ENCODE measurements around the gene HOGA1. TPM values are rescaled to one million over a fixed set of nuclear protein-coding genes. Genes with fewer than 3 reads are reported as not detected.

HOGA1 gene
- total RNA-seq, 1 experiment from 2014 or later: not detected

DNA sequence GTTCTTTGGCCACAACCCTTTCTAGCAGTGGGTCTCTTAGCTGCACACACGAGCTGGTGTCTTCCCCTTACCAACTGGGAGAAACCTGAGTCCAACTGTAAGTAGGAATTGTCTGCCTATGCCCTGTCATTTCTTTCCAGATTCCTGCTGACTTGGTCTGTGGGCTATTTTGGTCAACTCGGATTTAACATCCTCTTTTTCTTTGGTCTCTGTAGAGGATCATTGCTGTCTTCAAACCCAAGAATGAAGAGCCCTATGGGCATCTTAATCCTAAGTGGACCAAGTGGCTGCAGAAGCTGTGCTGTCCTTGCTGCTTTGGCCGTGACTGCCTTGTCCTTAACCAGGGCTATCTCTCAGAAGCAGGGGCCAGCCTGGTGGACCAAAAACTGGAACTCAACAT lies 66.5 kb downstream of the HOGA1 start:
- H3K4me2 ChIP-seq (ENCODE audit: low read depth, low read length, poor library complexity, severe bottlenecking): no peak overlapping the region
- H3K4me1 ChIP-seq (ENCODE audit: low read length): peaks cover 7% of the 10 kb centered on the region
- H3K79me2 ChIP-seq (ENCODE audit: low read length): peaks cover 19% of the 10 kb centered on the region
- no peaks in the 10 kb centered on the region for H4K20me1 ChIP-seq (ENCODE audit: insufficient read depth, low read depth, low read length)
- H3K9me2 ChIP-seq (replicated peaks; ENCODE audit: insufficient read depth, low read length): no peaks in the 10 kb centered on the region
- no peak overlapping the region for H3K27ac ChIP-seq (ENCODE audit: low read length)
- no peak for DNase-seq
- no peak overlapping the region for H3K9ac ChIP-seq (ENCODE audit: low read length)
- H3K4me3 ChIP-seq (ENCODE audit: low read length): no peak overlapping the region
- H3K9me3 ChIP-seq (ENCODE audit: low read length): no peaks in the 10 kb centered on the region
- no peak overlapping the region for H2AFZ ChIP-seq (ENCODE audit: low read length)
- H3K36me3 ChIP-seq (ENCODE audit: insufficient read depth, low read length): no peaks in the 10 kb centered on the region
- no peaks in the 10 kb centered on the region for H3K27me3 ChIP-seq (ENCODE audit: low read length)

DNA sequence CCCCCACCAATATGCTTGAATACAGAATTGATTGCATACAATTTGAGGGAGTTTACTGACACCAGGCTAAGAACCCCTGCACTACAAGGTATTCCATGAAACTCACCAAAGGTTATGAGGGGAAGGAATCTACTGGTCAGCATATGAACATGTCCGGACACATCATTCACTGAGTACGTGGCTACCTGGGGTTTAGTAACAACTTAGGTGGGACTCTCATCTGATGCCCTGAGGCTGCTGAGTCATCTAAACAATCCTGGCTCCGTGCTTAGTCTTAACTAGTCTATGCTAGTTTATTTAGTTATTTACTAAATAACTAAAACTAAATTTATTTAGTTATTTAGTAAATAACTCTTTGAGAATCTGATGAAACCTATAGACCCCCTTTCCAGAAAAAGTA lies 67.6 kb downstream of the HOGA1 start:
- no peak overlapping the region for H3K9ac ChIP-seq (ENCODE audit: low read length)
- H2AFZ ChIP-seq (ENCODE audit: low read length): no peak overlapping the region
- H3K9me2 ChIP-seq (replicated peaks; ENCODE audit: insufficient read depth, low read length): no peaks in the 10 kb centered on the region
- H3K36me3 ChIP-seq (ENCODE audit: insufficient read depth, low read length): no peaks in the 10 kb centered on the region; the same call in 1 of the 2 replicates
- H3K27ac ChIP-seq (ENCODE audit: low read length): no peak overlapping the region
- no peaks in the 10 kb centered on the region for H4K20me1 ChIP-seq (ENCODE audit: insufficient read depth, low read depth, low read length)
- no peaks in the 10 kb centered on the region for H3K27me3 ChIP-seq (ENCODE audit: low read length)
- DNase-seq: no peak
- H3K79me2 ChIP-seq (ENCODE audit: low read length): peaks cover 17% of the 10 kb centered on the region
- H3K4me2 ChIP-seq (ENCODE audit: low read depth, low read length, poor library complexity, severe bottlenecking): no peak overlapping the region
- H3K4me1 ChIP-seq (ENCODE audit: low read length): peaks cover 7% of the 10 kb centered on the region
- H3K4me3 ChIP-seq (ENCODE audit: low read length): no peak overlapping the region
- H3K9me3 ChIP-seq (ENCODE audit: low read length): no peaks in the 10 kb centered on the region

DNA sequence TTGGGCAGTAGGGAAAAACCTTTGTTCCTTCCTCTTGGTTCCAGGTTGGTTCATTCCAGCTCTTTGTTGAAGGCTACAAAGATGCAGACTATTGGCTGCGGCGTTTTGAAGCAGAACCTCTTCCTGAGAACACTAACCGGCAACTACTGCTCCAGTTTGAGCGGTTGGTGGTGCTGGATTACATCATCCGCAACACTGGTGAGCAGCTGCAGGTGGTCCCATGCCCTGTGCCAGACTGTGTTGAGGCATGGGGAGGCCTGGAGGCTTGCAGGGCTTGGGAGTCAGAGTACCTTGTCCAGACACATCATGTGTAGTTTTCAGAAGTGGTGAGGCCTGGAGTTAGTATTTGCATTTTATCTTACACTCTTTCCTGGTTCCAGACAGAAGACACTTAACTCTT lies 72.6 kb downstream of the HOGA1 start:
- H3K27ac ChIP-seq (ENCODE audit: low read length): no peak overlapping the region
- no peaks in the 10 kb centered on the region for H3K9me3 ChIP-seq (ENCODE audit: low read length)
- no peaks in the 10 kb centered on the region for H4K20me1 ChIP-seq (ENCODE audit: insufficient read depth, low read depth, low read length)
- H3K27me3 ChIP-seq (ENCODE audit: low read length): no peaks in the 10 kb centered on the region
- H3K36me3 ChIP-seq (ENCODE audit: insufficient read depth, low read length): no peaks in the 10 kb centered on the region; the same call in 1 of the 2 replicates
- no peak for DNase-seq
- H3K9ac ChIP-seq (ENCODE audit: low read length): no peak overlapping the region
- no peaks in the 10 kb centered on the region for H3K4me1 ChIP-seq (ENCODE audit: low read length)
- H2AFZ ChIP-seq (ENCODE audit: low read length): no peak overlapping the region
- H3K9me2 ChIP-seq (replicated peaks; ENCODE audit: insufficient read depth, low read length): no peaks in the 10 kb centered on the region
- H3K4me2 ChIP-seq (ENCODE audit: low read depth, low read length, poor library complexity, severe bottlenecking): no peak overlapping the region
- H3K79me2 ChIP-seq (ENCODE audit: low read length): no peaks in the 10 kb centered on the region
- no peak overlapping the region for H3K4me3 ChIP-seq (ENCODE audit: low read length)

DNA sequence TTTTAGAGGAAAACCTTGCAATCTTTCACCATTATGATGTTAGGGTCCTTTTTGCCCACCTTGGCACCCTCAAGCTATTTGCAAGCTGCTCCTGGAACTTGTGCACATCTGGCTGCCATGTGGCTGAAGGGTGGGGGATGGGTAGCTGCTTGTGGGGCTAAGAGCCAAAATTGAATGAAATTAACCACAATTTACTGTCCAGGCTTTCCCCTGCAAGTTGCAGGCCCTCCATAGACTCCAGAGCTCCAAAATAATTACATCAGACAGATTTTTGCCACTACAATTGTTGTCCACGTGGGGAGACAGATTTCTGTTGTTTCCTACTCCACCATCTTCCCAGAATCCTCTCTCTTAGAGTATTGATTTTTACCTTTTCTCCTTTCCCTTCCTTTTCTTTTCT lies 75.4 kb downstream of the HOGA1 start:
- H3K27ac ChIP-seq (ENCODE audit: low read length): no peak overlapping the region
- no peaks in the 10 kb centered on the region for H4K20me1 ChIP-seq (ENCODE audit: insufficient read depth, low read depth, low read length)
- H3K9me2 ChIP-seq (replicated peaks; ENCODE audit: insufficient read depth, low read length): no peaks in the 10 kb centered on the region
- no peaks in the 10 kb centered on the region; the same call in 1 of the 2 replicates for H3K36me3 ChIP-seq (ENCODE audit: insufficient read depth, low read length)
- no peaks in the 10 kb centered on the region for H3K4me1 ChIP-seq (ENCODE audit: low read length)
- H3K9me3 ChIP-seq (ENCODE audit: low read length): no peaks in the 10 kb centered on the region
- no peak overlapping the region for H2AFZ ChIP-seq (ENCODE audit: low read length)
- H3K9ac ChIP-seq (ENCODE audit: low read length): no peak overlapping the region
- DNase-seq: no peak
- no peaks in the 10 kb centered on the region for H3K79me2 ChIP-seq (ENCODE audit: low read length)
- no peak overlapping the region for H3K4me2 ChIP-seq (ENCODE audit: low read depth, low read length, poor library complexity, severe bottlenecking)
- H3K27me3 ChIP-seq (ENCODE audit: low read length): no peaks in the 10 kb centered on the region
- H3K4me3 ChIP-seq (ENCODE audit: low read length): no peak overlapping the region

Other genes with a start within 250 kb of the HOGA1 start
- 8.3 and 12.0 TPM in 2 replicates for gene FRAT2, start 249.7 kb upstream of the HOGA1 start, total RNA-seq (2014; rRNA removed; shearing (Covaris generic); ENCODE audit: low replicate concordance)
- 16.2 and 16.5 TPM in 2 replicates for gene RRP12, start 183.0 kb upstream of the HOGA1 start, total RNA-seq (2014; rRNA removed; shearing (Covaris generic); ENCODE audit: low replicate concordance)
- 234 and 237 TPM in 2 replicates for gene PGAM1, start 158.2 kb upstream of the HOGA1 start, total RNA-seq (2014; rRNA removed; shearing (Covaris generic); ENCODE audit: low replicate concordance)
- gene EXOSC1, start 138.4 kb upstream of the HOGA1 start, total RNA-seq (2014; rRNA removed; shearing (Covaris generic); ENCODE audit: low replicate concordance): 30.8 and 47.1 TPM in 2 replicates
- 16.3 and 25.5 TPM in 2 replicates for gene ZDHHC16, start 138.2 kb upstream of the HOGA1 start, total RNA-seq (2014; rRNA removed; shearing (Covaris generic); ENCODE audit: low replicate concordance)
- gene MMS19, start 86.0 kb upstream of the HOGA1 start, total RNA-seq (2014; rRNA removed; shearing (Covaris generic); ENCODE audit: low replicate concordance): 45.2 and 56.0 TPM in 2 replicates
- gene UBTD1, start 85.5 kb upstream of the HOGA1 start, total RNA-seq (2014; rRNA removed; shearing (Covaris generic); ENCODE audit: low replicate concordance): 0.11 and 0.72 TPM in 2 replicates
- not detected in 2 replicates for gene ANKRD2, start 11.6 kb upstream of the HOGA1 start, total RNA-seq (2014; rRNA removed; shearing (Covaris generic); ENCODE audit: low replicate concordance)
- gene C10orf62, start 5.3 kb downstream of the HOGA1 start, total RNA-seq (2014; rRNA removed; shearing (Covaris generic); ENCODE audit: low replicate concordance): not detected in 2 replicates
- gene MORN4, start 49.1 kb downstream of the HOGA1 start, total RNA-seq (2014; rRNA removed; shearing (Covaris generic); ENCODE audit: low replicate concordance): not detected in 2 replicates
- 4.4 and 8.3 TPM in 2 replicates for gene PI4K2A, start 56.3 kb downstream of the HOGA1 start, total RNA-seq (2014; rRNA removed; shearing (Covaris generic); ENCODE audit: low replicate concordance)
- gene AVPI1, start 102.9 kb downstream of the HOGA1 start, total RNA-seq (2014; rRNA removed; shearing (Covaris generic); ENCODE audit: low replicate concordance): not detected in 2 replicates
- not detected in 2 replicates for gene MARVELD1, start 129.3 kb downstream of the HOGA1 start, total RNA-seq (2014; rRNA removed; shearing (Covaris generic); ENCODE audit: low replicate concordance)
- 16.9 and 19.6 TPM in 2 replicates for gene ZFYVE27, start 152.7 kb downstream of the HOGA1 start, total RNA-seq (2014; rRNA removed; shearing (Covaris generic); ENCODE audit: low replicate concordance)
- gene SFRP5, start 187.6 kb downstream of the HOGA1 start, total RNA-seq (2014; rRNA removed; shearing (Covaris generic); ENCODE audit: low replicate concordance): not detected in 2 replicates